Lower leg skin (tissue), 4 donors: ENCODE measurements around the gene XYLT1. TPM values are rescaled to one million over a fixed set of nuclear protein-coding genes. Genes with fewer than 3 reads are reported as not detected.
A peak's percentile ranks its signal among the peaks of the same experiment; 100 is the strongest.

Source experiments
- DNase-seq, 2 donors: peaks; one replicate each; pipeline ENCODE4 v3.0.0-alpha.2; 2019; ENCODE audit warnings: low spot score in 2 of 2
- H3K4me3 ChIP-seq: fragments of 200-600 bp; sonication (generic); 2 replicates; pipeline ENCODE4 v1.5.1; 2017; ENCODE audit warnings: mild to moderate bottlenecking, low read depth; ENCODE audit not compliant: poor library complexity, severe bottlenecking
- CTCF ChIP-seq, 3 donors: fragments of 450-650 bp; IDR thresholded peaks; one replicate each; pipeline ENCODE4 v1.5.1; 2016; ENCODE audit warnings: antibody characterized with exemption in 3 of 3, mild to moderate bottlenecking in 3 of 3, moderate library complexity in 2 of 3
- POLR2A ChIP-seq, 2 donors: fragments of 450-650 bp; IDR thresholded peaks; one replicate each; pipeline ENCODE4 v1.6.1; 2016 to 2017; ENCODE audit warnings: antibody characterized with exemption in 2 of 2, mild to moderate bottlenecking in 1 of 2, moderate library complexity in 1 of 2
- WGBS, 2 donors: methylation state at CpG; one replicate each; pipeline ENCODE4 v1.1.5; 2018; 5-methylcytosine and 5-hydroxymethylcytosine counted together
- intact Hi-C: fragments of 100-400 bp; cut with DNase I; formaldehyde crosslinking; loops from one replicate; pipeline ENCODE4 v1.15.0; 2023; ENCODE audit warnings: low total_unique reads
- total RNA-seq, 4 donors: library from RNA; depleted of rRNA; stranded (reverse); fragments of >200 nt; gene quantifications; one replicate each; pipeline ENCODE4 v1.1.0, GENCODE V29; 2016

Gene XYLT1
- total RNA-seq, 4 donors from 2014 or later: 17.2 to 20.3 (median 19.7) TPM

- DNase-seq: no peak
- 91 to 93% methylated on average over 7 to 8 of the region's 8 CpGs for WGBS, 2 donors
- intact Hi-C loops: no loop called here
- no peak overlapping the region for H3K4me3 ChIP-seq
- no peak for TF ChIP-seq CTCF (IDR thresholded peaks at IDR 0.05)
- no peak for TF ChIP-seq POLR2A (IDR thresholded peaks at IDR 0.05)
Observed at GRCh38 chr16:17246268-17246885, 224.4 kb downstream of the XYLT1 start.

- no peak overlapping the region for H3K4me3 ChIP-seq
- TF ChIP-seq CTCF (IDR thresholded peaks at IDR 0.05) (no peak), POLR2A (IDR thresholded peaks at IDR 0.05) (no peak)
- intact Hi-C loops: no loop called here
- WGBS, 2 donors: 75 to 76% methylated on average over 6 of the region's 6 CpGs
- DNase-seq: no peak
Observed at GRCh38 chr16:17245776-17246175, 225.0 kb downstream of the XYLT1 start.

GRCh38 chr16:17244872-17245551 is 225.7 kb downstream of the XYLT1 start:
- DNase-seq: no peak
- intact Hi-C loops: no loop called here
- 76 to 79% methylated on average over 9 of the region's 9 CpGs for WGBS, 2 donors
- H3K4me3 ChIP-seq: no peak overlapping the region
- TF ChIP-seq CTCF (IDR thresholded peaks at IDR 0.05): no peak
- TF ChIP-seq POLR2A (IDR thresholded peaks at IDR 0.05): no peak

- intact Hi-C loops: no loop called here
- 79 to 89% methylated on average over 8 of the region's 8 CpGs for WGBS, 2 donors
- no peak for TF ChIP-seq POLR2A (IDR thresholded peaks at IDR 0.05)
- no peak for TF ChIP-seq CTCF (IDR thresholded peaks at IDR 0.05)
- peak; percentile 36 to 90 for DNase-seq
- no peak overlapping the region for H3K4me3 ChIP-seq
Observed at GRCh38 chr16:17241264-17241835, 229.4 kb downstream of the XYLT1 start.

DNA sequence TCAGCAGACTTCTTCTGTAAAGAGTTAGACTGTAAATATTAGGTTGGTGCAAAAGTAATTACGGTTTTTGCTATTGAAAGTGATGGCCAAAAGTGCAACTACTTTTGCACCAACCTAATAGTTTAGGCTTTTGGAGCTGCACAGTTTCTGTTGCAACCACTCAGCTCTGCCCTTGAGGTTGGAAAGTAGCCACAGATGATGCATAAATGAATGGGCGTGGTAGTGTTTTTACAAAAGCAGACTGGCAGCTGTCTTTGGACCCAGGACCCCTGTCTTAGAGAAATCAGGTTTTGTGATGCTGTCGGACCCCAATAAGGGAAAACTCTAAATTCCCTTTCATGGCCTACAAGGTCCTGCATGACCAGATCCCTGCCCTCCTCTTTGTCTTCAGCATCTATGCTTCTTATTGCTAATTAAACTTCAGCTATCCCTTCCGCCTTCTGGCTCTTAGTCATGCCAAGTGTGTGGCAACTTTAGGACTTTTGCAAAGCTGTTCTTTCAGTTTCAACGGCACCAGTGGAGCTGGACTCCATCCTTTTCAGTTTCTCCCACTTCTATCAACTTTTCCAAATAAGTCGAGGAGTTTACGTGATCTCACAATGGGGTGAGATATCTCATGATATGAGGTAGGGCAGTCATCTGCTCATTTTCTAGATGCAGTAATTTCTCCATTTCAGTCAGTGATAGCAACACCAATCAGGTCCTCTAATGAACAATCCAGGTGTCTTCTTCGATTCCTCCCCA is 232.3 kb downstream of the XYLT1 start:
- TF ChIP-seq CTCF (IDR thresholded peaks at IDR 0.05): no peak
- no peak for TF ChIP-seq POLR2A (IDR thresholded peaks at IDR 0.05)
- H3K4me3 ChIP-seq: no peak overlapping the region
- DNase-seq: no peak
- intact Hi-C loops: no loop called here
- WGBS, 2 donors: 78 to 86% methylated on average over 8 of the region's 8 CpGs
